Parathyroid adenoma (tissue), 2 donors: ENCODE results near the gene WSB1.

Experiments
- H2AFZ ChIP-seq: fragments of 300-600 bp; sonication (generic); one replicate; pipeline ENCODE4 v1.7.0; 2017; ENCODE audit warnings: antibody characterized with exemption, mild to moderate bottlenecking
- H3K27ac ChIP-seq: fragments of 300-600 bp; sonication (generic); one replicate; pipeline ENCODE4 v1.7.0; 2017
- H3K27me3 ChIP-seq: fragments of 300-600 bp; sonication (generic); one replicate; pipeline ENCODE4 v1.7.0; 2017; ENCODE audit warnings: low read length; ENCODE audit not compliant: control insufficient read depth, insufficient read depth
- H3K36me3 ChIP-seq: fragments of 300-600 bp; sonication (generic); one replicate; pipeline ENCODE4 v1.7.0; 2017; ENCODE audit warnings: low read length; ENCODE audit not compliant: control insufficient read depth, insufficient read depth
- H3K4me1 ChIP-seq: fragments of 300-600 bp; sonication (generic); one replicate; pipeline ENCODE4 v1.7.0; 2017; ENCODE audit warnings: control low read depth
- H3K4me2 ChIP-seq: fragments of 300-600 bp; sonication (generic); one replicate; pipeline ENCODE4 v1.7.0; 2017; ENCODE audit warnings: low read length
- H3K4me3 ChIP-seq: fragments of 300-600 bp; sonication (generic); one replicate; pipeline ENCODE4 v1.7.0; 2017; ENCODE audit warnings: low read depth, low read length
- H3K79me2 ChIP-seq: fragments of 300-600 bp; sonication (generic); one replicate; pipeline ENCODE4 v1.7.0; 2017; ENCODE audit warnings: control low read depth
- H3K9ac ChIP-seq: fragments of 300-600 bp; sonication (generic); one replicate; pipeline ENCODE4 v1.7.0; 2017; ENCODE audit warnings: mild to moderate bottlenecking
- H3K9me3 ChIP-seq: fragments of 300-600 bp; sonication (generic); one replicate; pipeline ENCODE4 v1.7.0; 2017; ENCODE audit warnings: low read length; ENCODE audit not compliant: control insufficient read depth
- CTCF ChIP-seq: fragments of 300-600 bp; sonication (generic); IDR thresholded peaks from one replicate; pipeline ENCODE4 v1.7.0; 2017; ENCODE audit warnings: antibody characterized with exemption, mild to moderate bottlenecking
- donor health status: primary hyperparathyroidism.

The WSB1 gene

GRCh38 chr17:27341041-27341471, 47.1 kb downstream of the WSB1 start:
- no peak overlapping the region for H3K9ac ChIP-seq
- H3K27ac ChIP-seq = peak overlapping the region; percentile 39
- H3K4me3 ChIP-seq = no peak overlapping the region
- peaks cover 32% of the 10 kb centered on the region for H3K4me1 ChIP-seq
- no peak for TF ChIP-seq CTCF
- H2AFZ ChIP-seq = peak overlapping the region; percentile 43
- no peaks in the 10 kb centered on the region for H3K79me2 ChIP-seq
- H3K36me3 ChIP-seq = no peaks in the 10 kb centered on the region
- H3K27me3 ChIP-seq = no peaks in the 10 kb centered on the region
- H3K4me2 ChIP-seq = no peak overlapping the region
- H3K9me3 ChIP-seq = no peaks in the 10 kb centered on the region

GRCh38 chr17:27342059-27342458, 48.1 kb downstream of the WSB1 start:
- no peaks in the 10 kb centered on the region for H3K27me3 ChIP-seq
- H3K4me3 ChIP-seq = no peak overlapping the region
- H3K27ac ChIP-seq = no peak overlapping the region
- H3K9me3 ChIP-seq = no peaks in the 10 kb centered on the region
- no peak overlapping the region for H3K9ac ChIP-seq
- peaks cover 32% of the 10 kb centered on the region for H3K4me1 ChIP-seq
- H3K79me2 ChIP-seq = no peaks in the 10 kb centered on the region
- H3K4me2 ChIP-seq = no peak overlapping the region
- H3K36me3 ChIP-seq = no peaks in the 10 kb centered on the region
- H2AFZ ChIP-seq = no peak overlapping the region
- TF ChIP-seq CTCF = no peak

DNA sequence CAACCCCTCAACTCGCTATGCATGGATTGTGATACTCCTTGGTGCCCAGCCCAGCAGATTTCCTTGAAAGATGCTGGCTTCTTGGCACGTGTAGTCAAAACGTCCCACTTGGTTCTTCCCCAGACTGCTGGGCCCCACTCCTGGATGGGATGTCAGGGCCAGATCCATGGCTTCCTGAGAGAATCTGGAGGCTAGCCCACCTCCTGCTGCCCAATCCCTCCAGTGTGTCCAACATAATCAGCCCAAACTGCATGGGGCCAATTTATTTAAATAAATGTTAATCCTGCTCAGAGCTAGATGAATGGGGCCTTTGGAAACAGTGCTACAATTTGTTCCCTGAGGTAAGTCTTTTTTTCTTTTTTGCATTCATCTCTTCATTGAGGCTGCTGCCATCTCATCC, 49.4 kb downstream of the WSB1 start:
- peaks cover 32% of the 10 kb centered on the region for H3K4me1 ChIP-seq
- no peaks in the 10 kb centered on the region for H3K79me2 ChIP-seq
- no peaks in the 10 kb centered on the region for H3K9me3 ChIP-seq
- H2AFZ ChIP-seq = peak overlapping the region; percentile 73
- H3K4me3 ChIP-seq = no peak overlapping the region
- H3K36me3 ChIP-seq = no peaks in the 10 kb centered on the region
- TF ChIP-seq CTCF = no peak
- peak overlapping the region; percentile 73 for H3K27ac ChIP-seq
- no peak overlapping the region for H3K4me2 ChIP-seq
- H3K9ac ChIP-seq = no peak overlapping the region
- H3K27me3 ChIP-seq = no peaks in the 10 kb centered on the region

DNA sequence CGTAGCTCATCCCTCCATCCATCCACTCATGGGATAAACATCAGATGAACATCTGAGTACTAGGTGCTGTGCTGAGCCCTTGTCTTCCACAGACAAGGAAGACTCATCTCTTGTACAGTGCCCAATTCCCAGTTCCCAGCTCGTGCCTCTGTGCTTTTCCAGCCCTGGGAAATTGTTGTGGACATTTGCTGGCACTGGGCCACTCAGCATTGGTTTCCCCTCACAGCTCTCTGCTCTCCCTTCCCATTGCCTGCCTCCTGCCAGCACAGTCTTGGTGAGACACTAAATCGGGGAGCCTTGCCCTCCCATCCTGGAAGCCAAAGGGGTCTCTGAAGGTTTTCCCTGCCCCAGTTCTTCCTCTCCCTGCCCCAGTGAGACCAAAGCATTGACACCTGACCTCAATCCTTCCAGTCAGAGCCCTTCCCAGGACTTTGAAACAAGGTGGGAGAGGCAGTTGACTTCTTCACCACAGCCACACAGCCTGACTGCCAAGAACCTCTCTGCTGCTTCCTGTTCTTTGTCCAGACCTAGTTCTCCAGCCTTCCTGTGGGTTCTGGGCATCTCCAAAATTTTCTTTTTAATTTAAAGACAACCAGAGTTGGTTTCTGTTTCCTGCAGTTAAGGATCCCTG, 50.2 kb downstream of the WSB1 start:
- Histone ChIP-seq H3K9me3 (no peaks in the 10 kb centered on the region), H3K4me1 (peaks cover 32% of the 10 kb centered on the region), H3K4me2 (no peak overlapping the region), H3K4me3 (no peak overlapping the region), H3K36me3 (no peaks in the 10 kb centered on the region), H3K9ac (no peak overlapping the region), H2AFZ (peak overlapping the region; percentile 9), H3K27me3 (no peaks in the 10 kb centered on the region), H3K79me2 (no peaks in the 10 kb centered on the region), H3K27ac (peak overlapping the region; percentile 73)
- no peak for TF ChIP-seq CTCF
